Astrocyte (in vitro differentiated cells and primary cell): ENCODE results near the gene C1orf105. TPM values are rescaled to one million over a fixed set of nuclear protein-coding genes. Genes with fewer than 3 reads are reported as not detected.

ENCODE experiments used
- DNase-seq: peaks from one replicate; pipeline ENCODE4 v3.0.0-alpha.2; 2010; ENCODE audit warnings: low read depth
- FAIRE-seq: peaks from 2 replicates; lab custom pipeline; 2011; peaks lifted over from hg19 to GRCh38; lab: Jason Lieb, UNC
- H2AFZ ChIP-seq: 2 replicates; pipeline ENCODE4 v1.6.0; 2012; ENCODE audit warnings: low read depth, low read length, inconsistent platforms
- H3K27ac ChIP-seq: 2 replicates; pipeline ENCODE4 v1.5.1; 2011; ENCODE audit warnings: low read depth, low read length, inconsistent platforms
- H3K27me3 ChIP-seq: 2 replicates; pipeline ENCODE4 v1.6.0; 2011; ENCODE audit warnings: low read length, inconsistent platforms; ENCODE audit not compliant: insufficient read depth
- H3K36me3 ChIP-seq: 2 replicates; pipeline ENCODE4 v1.5.1; 2011; ENCODE audit warnings: low read length, inconsistent platforms; ENCODE audit not compliant: insufficient read depth
- H3K4me1 ChIP-seq: 2 replicates; pipeline ENCODE4 v1.5.1; 2011; ENCODE audit warnings: low read length, inconsistent platforms; ENCODE audit not compliant: insufficient read depth
- H3K4me2 ChIP-seq: 2 replicates; pipeline ENCODE4 v1.6.0; 2012; ENCODE audit warnings: low read length, inconsistent platforms
- H3K4me3 ChIP-seq: 2 replicates; pipeline ENCODE4 v1.5.1; 2011; ENCODE audit warnings: low read depth, mild to moderate bottlenecking, low read length, inconsistent platforms; ENCODE audit not compliant: insufficient read depth
- H3K79me2 ChIP-seq: 2 replicates; pipeline ENCODE4 v1.6.0; 2012; ENCODE audit warnings: mild to moderate bottlenecking, low read length, inconsistent platforms; ENCODE audit not compliant: insufficient read depth
- H3K9ac ChIP-seq: 2 replicates; pipeline ENCODE4 v1.6.0; 2012; ENCODE audit warnings: mild to moderate bottlenecking, low read length, inconsistent platforms
- H3K9me3 ChIP-seq: 2 replicates; pipeline ENCODE4 v1.5.1; 2012; ENCODE audit warnings: low read depth, mild to moderate bottlenecking, low read length, inconsistent platforms; ENCODE audit not compliant: insufficient read depth
- H4K20me1 ChIP-seq: 2 replicates; pipeline ENCODE4 v1.6.0; 2012; ENCODE audit warnings: low read length, inconsistent platforms; ENCODE audit not compliant: insufficient read depth
- H3K27ac Mint-ChIP-seq: one replicate; pipeline ENCODE4 v1.8.0; 2021; ENCODE audit warnings: mild to moderate bottlenecking, mixed read lengths; ENCODE audit not compliant: unreplicated experiment
- H3K27me3 Mint-ChIP-seq: one replicate; pipeline ENCODE4 v1.8.0; 2021; ENCODE audit warnings: low read depth, mixed read lengths; ENCODE audit not compliant: unreplicated experiment
- H3K36me3 Mint-ChIP-seq: one replicate; pipeline ENCODE4 v1.8.0; 2021; ENCODE audit warnings: low read depth, mixed read lengths; ENCODE audit not compliant: unreplicated experiment
- H3K4me1 Mint-ChIP-seq: one replicate; pipeline ENCODE4 v1.8.0; 2021; ENCODE audit warnings: low read depth, mixed read lengths; ENCODE audit not compliant: unreplicated experiment
- H3K4me3 Mint-ChIP-seq: one replicate; pipeline ENCODE4 v1.8.0; 2021; ENCODE audit warnings: mild to moderate bottlenecking, moderate library complexity, mixed read lengths; ENCODE audit not compliant: unreplicated experiment
- H3K9me3 Mint-ChIP-seq: one replicate; pipeline ENCODE4 v1.8.0; 2021; ENCODE audit warnings: mild to moderate bottlenecking, mixed read lengths; ENCODE audit not compliant: unreplicated experiment
- EZH2 ChIP-seq: IDR thresholded peaks from 2 replicates; pipeline ENCODE4 v1.6.1; 2012; ENCODE audit warnings: mild to moderate bottlenecking, low read length, inconsistent platforms; ENCODE audit not compliant: insufficient read depth
- total RNA-seq: library from RNA; stranded (reverse); gene quantifications from 2 replicates; pipeline ENCODE4 v1.2.1, GENCODE V29; 2021
- TF ChIP-seq, protein P1 (sequence below): IDR thresholded peaks from 2 replicates; pipeline ENCODE4 v1.5.1; 2011; ENCODE audit warnings: low read depth, mild to moderate bottlenecking, inconsistent platforms, low read length, moderate library complexity; ENCODE audit not compliant: insufficient read depth

The C1orf105 gene
- total RNA-seq, 1 donor from 2014 or later: not detected

DNA sequence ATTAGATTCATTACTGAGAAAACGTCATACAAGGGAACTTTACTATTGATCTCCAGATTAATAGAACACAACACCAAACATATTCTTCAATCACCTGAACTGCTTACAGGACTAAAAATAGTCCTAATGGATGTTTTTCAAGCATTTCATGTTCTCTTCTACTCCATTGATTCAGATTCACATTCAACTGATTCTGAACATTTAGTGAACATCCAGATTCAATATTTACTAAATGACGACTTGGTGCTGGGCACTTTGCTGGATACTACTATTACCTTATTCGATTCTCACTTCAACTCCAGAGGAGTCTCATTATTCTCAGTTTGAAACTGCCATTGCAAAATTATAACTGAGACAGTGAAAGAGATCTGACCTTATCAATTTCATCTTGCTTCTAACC, 93.6 kb downstream of the C1orf105 start:
- no peak for TF ChIP-seq EZH2
- TF ChIP-seq, protein P1, sequence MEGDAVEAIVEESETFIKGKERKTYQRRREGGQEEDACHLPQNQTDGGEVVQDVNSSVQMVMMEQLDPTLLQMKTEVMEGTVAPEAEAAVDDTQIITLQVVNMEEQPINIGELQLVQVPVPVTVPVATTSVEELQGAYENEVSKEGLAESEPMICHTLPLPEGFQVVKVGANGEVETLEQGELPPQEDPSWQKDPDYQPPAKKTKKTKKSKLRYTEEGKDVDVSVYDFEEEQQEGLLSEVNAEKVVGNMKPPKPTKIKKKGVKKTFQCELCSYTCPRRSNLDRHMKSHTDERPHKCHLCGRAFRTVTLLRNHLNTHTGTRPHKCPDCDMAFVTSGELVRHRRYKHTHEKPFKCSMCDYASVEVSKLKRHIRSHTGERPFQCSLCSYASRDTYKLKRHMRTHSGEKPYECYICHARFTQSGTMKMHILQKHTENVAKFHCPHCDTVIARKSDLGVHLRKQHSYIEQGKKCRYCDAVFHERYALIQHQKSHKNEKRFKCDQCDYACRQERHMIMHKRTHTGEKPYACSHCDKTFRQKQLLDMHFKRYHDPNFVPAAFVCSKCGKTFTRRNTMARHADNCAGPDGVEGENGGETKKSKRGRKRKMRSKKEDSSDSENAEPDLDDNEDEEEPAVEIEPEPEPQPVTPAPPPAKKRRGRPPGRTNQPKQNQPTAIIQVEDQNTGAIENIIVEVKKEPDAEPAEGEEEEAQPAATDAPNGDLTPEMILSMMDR: no peak
- Mint-ChIP-seq H3K4me3 (no peak overlapping the region), H3K36me3 (no peaks in the 10 kb centered on the region), H3K27ac (no peak overlapping the region), H3K27me3 (no peaks in the 10 kb centered on the region), H3K4me1 (peaks cover 1% of the 10 kb centered on the region), H3K9me3 (no peaks in the 10 kb centered on the region)
- DNase-seq: no peak
- no peak overlapping the region for H3K4me3 ChIP-seq
- no peaks in the 10 kb centered on the region for H4K20me1 ChIP-seq
- no peak for FAIRE-seq
- H3K79me2 ChIP-seq: no peaks in the 10 kb centered on the region
- no peaks in the 10 kb centered on the region for H3K9me3 ChIP-seq
- H3K36me3 ChIP-seq: no peaks in the 10 kb centered on the region
- H3K4me2 ChIP-seq: no peak overlapping the region
- no peaks in the 10 kb centered on the region for H3K4me1 ChIP-seq
- no peak overlapping the region for H3K9ac ChIP-seq
- H2AFZ ChIP-seq: no peak overlapping the region
- H3K27ac ChIP-seq: no peak overlapping the region
- no peaks in the 10 kb centered on the region for H3K27me3 ChIP-seq

- H3K27me3 Mint-ChIP-seq: no peaks in the 10 kb centered on the region
- no peaks in the 10 kb centered on the region for H3K4me1 ChIP-seq
- H3K79me2 ChIP-seq: no peaks in the 10 kb centered on the region
- H3K4me1 Mint-ChIP-seq: peaks cover 1% of the 10 kb centered on the region
- H4K20me1 ChIP-seq: no peaks in the 10 kb centered on the region
- no peaks in the 10 kb centered on the region for H3K9me3 Mint-ChIP-seq
- DNase-seq (no peak), FAIRE-seq (no peak)
- H3K4me3 Mint-ChIP-seq: no peak overlapping the region
- no peak overlapping the region for H3K27ac ChIP-seq
- TF ChIP-seq, protein P1: no peak
- no peak for TF ChIP-seq EZH2
- H3K27ac Mint-ChIP-seq: no peak overlapping the region
- H3K9me3 ChIP-seq: no peaks in the 10 kb centered on the region
- H3K4me2 ChIP-seq: no peak overlapping the region
- H3K9ac ChIP-seq: no peak overlapping the region
- H3K36me3 ChIP-seq: no peaks in the 10 kb centered on the region
- H3K4me3 ChIP-seq: no peak overlapping the region
- H3K36me3 Mint-ChIP-seq: no peaks in the 10 kb centered on the region
- no peak overlapping the region for H2AFZ ChIP-seq
- H3K27me3 ChIP-seq: no peaks in the 10 kb centered on the region
Observed at GRCh38 chr1:172515436-172515835, 95.0 kb downstream of the C1orf105 start.

DNA sequence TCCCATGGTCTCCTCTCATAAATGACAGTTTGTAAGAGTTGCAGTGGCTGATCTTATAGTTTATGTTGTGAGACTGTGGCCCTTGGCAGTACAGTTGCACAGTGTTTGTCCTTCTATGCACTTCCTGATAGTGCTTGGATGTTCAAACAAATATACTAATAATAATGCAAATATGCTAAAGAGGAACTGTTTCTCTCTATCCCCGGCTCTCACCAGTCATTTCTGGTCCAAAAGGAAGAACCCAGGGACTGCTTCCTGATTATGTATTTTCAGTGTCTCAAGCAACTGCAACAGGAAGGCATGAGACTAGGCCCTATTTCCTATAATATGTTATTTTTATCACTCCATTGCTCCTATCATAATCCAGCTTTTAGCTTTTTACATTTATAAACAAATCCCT, 95.4 kb downstream of the C1orf105 start:
- no peaks in the 10 kb centered on the region for H3K27me3 ChIP-seq
- Mint-ChIP-seq H3K4me3 (no peak overlapping the region), H3K4me1 (peaks cover 1% of the 10 kb centered on the region), H3K9me3 (no peaks in the 10 kb centered on the region), H3K27me3 (no peaks in the 10 kb centered on the region), H3K27ac (no peak overlapping the region), H3K36me3 (no peaks in the 10 kb centered on the region)
- no peaks in the 10 kb centered on the region for H3K79me2 ChIP-seq
- H3K9me3 ChIP-seq: no peaks in the 10 kb centered on the region
- no peak for FAIRE-seq
- no peaks in the 10 kb centered on the region for H3K36me3 ChIP-seq
- no peak for DNase-seq
- no peak overlapping the region for H3K4me2 ChIP-seq
- TF ChIP-seq, protein P1: no peak
- no peak for TF ChIP-seq EZH2
- no peak overlapping the region for H3K27ac ChIP-seq
- no peak overlapping the region for H2AFZ ChIP-seq
- no peaks in the 10 kb centered on the region for H4K20me1 ChIP-seq
- no peak overlapping the region for H3K9ac ChIP-seq
- no peaks in the 10 kb centered on the region for H3K4me1 ChIP-seq
- no peak overlapping the region for H3K4me3 ChIP-seq
